RPMI8226 (cell line): ENCODE measurements around the gene CCR4.

Experiments used
- DNase-seq: peaks from one replicate; pipeline ENCODE4 v3.0.0-alpha.2; 2015

Gene CCR4

DNA sequence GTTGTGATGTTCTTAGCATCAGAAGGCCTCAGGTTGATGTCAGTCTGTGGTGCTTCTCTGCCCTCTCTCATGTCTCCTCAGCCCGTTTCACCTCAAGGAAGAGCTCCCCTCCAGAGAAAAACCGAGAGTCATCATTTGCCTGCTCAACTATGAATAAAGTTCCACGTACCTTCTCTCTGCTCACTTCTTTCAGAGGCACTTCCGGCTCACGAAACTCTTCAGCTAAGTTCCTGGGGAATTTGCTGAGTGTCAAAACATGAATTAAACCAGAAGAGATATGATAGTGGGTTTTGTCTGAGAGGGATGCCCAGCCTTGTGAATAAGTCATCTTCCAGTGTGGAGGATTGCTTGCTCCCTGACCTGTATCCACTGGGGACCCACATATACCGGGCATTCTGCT lies 37.7 kb downstream of the CCR4 start:
- no peak for DNase-seq

DNA sequence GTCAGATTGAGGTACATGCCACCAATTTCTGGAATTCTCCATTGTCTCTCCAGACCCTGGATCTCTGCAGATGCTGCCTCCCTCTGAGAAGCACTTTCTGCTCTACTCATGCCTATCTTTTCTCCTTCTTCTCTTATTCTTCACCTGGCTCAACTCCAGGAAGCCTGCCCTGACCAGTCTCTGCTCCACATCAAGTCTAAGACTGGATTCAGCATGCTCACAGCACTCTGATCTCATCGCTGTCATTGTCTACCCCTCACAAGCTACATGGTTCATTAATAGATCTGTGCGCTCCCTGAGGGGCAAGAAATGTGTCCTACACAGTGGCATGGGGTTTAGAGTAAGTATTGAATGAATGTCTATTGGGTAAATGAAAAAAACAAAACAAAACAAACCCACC lies 38.7 kb downstream of the CCR4 start:
- no peak for DNase-seq

DNA sequence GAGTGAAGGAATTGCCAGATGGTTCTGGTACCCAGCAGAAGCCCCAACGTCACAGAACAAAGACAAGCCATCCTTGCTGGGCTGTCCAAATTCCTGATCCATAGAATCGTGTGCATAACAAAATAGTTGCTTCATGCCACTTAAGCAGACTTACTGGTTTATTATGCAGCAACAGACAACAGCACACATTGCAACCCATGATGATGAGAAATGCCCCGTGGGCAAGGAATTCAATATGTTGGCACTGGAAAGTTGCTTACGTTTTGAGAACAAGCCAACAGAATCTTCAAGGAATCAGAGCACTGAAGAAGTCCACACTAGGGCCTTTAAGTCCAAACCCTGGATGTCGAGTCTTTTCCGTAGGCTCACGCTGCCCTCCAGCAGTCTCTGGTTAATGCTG lies 40.3 kb downstream of the CCR4 start:
- no peak for DNase-seq

DNA sequence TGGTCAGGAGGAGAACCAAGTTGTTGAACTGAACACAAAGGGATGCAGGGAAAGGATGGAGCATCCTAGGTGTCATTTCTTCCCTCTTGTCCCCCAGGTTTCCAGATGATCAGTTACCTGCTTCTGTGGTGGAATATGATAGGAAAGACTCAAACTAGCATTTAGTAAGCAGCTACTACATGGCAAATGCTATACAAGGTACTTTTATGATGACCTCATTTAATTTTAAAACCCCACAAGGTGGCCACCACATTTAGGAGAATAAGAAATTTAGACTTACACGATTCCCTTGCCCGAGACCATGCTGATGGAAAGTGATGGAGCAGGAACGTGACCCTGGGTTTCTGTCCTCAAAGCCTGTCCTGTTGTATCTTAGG lies 40.9 kb downstream of the CCR4 start:
- no peak for DNase-seq

DNA sequence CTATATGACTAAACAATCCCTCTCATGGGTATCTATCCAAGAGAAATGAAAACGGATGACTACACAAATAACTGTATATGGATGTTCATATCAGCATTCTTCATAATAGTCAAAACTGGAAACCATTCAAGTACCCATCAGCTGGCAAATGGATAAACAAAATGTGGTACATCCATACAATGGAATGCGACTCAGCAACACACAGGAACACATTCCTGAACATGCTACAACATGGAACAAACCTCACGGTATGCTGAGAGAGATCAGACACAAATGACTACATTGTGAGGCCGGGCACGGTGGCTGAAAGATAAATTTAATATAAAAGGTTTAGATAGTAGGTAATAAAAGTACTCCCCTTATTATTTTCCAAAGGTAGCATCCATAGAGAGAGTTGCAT lies 42.6 kb downstream of the CCR4 start:
- DNase-seq, result no peak

DNA sequence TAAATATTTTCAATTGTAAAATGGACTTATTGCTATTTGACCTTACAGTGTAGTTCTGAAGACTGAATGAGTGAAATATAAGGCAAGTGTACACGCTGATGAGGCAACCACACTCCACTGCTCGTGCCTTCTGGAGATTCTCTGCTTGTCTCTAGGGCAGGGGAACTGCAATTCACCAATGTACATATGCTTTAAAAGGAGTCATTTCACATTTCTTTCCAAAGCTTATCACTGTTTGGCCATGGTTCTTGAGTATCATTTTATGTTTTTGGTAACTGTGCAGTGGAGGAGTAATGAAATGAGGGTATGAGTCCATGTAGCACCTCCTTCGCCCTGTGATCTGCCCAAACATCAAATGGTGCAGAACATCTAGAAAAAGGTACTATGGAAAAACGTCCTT lies 43.7 kb downstream of the CCR4 start:
- no peak for DNase-seq

DNA sequence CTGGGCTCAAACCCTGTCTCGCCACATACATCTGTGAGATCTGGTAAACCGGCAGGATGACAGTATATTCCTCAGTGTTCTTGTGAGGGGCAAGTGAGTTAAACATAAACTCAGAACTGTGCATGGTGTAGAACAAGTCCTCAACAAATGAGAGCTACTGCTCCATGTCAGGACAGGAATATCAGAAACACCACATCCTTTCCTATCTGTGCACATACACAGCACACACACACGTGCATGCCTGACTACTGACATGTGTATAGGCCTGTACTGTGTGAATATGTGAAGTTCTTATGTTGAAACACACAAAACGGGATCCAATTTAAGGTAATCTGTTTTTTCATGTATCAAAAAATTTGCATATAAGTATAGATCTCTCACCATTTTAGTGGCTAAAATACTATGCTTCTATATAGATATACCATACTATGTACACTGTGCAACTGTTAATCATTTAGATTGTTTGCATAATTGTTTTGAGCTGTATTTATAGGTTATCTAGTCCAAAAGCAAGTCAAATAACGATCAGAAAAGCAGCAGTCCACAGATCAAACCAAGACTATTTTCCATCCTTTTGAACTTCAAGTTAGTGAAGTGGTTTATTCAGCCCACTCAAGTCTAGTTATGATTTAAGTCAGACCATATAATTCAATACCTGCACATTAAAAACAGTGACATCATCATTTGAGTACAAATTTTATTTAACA lies 44.8 kb downstream of the CCR4 start:
- DNase-seq, result no peak

DNA sequence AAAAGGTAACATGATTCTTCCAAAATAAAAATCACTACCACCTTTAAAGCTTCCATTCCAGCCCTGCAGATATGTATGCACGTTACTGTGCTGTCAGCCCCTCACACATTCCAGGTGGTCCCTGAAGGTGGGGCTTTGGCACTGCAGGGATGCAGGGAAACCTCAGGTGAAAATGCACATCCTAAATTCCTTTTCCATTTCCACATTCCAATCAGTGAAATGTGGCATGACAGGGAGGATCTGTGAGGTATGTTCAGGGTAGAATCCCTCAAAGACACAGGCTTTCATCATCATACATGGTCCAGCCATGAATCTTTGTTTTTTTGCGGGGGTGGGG lies 45.3 kb downstream of the CCR4 start:
- no peak for DNase-seq

DNA sequence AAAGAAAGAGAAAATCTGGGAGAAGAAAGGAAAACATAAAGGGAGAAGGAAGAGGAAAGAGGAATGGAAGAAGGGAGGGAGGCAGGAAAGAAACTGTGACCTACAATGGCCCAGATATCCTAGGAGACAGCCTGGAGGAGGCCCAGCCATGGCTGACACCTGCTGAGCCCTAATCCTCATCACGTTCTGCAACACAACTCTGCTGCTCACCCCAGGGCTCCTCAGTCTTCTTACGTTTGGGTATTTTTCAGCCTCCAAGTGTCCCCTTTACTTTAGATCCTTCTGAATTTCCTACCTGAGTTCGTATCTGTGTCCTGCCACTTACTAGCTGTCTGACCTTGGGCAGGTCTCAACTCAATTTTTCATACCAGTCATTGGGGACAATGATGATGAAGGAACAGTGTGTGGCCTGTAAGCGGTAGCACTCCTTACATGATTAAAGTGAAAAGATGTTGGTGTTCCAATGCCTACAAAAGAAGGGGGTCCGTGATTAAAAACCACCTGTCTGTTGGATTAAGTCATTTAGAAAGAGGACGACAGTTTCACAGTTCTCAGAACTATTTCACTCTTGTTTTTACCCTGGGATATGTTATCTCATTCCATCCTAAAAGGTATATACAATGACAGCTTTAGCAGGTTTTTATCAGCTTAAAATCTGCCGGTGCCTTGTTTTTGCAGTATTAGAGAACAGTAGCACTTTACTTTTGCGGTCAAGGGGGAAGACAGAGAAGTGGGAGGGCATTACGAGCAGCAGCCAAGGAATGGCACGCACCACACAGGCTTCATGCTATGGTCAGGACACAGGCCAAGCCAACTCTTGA lies 47.4 kb downstream of the CCR4 start:
- no peak for DNase-seq

DNA sequence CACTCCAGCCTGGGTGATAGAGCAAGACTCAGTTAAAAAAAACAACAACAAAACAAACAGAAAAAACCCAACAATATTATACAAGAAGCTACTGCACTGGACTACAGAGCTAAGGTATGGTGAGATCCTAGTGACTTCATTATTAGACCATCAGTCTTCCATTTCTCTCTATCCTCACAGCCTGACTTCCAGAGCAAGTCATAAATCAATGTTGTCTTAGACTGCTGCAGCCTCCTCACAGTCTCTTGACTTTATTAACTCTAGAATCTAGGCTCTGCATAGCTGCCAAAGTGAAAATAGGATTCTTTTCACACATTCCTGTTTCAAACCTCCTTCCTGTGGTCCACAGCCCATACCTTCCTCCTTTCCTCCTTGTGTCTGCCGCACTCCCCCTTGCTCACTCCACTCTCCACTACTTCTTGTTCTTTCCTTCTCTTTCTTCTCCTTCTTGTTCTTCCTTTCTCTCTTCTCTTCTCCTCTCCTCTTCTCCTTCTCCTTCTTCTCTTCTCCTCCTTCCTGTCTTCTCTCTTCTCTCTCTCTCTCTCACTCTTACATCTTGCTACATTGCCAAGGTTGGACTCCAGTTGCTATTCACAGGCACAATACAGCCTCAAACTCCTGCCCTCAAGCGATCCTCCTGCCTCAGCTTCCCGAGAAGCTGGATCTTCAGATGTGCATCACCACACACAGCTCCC lies 49.4 kb downstream of the CCR4 start:
- no peak for DNase-seq

DNA sequence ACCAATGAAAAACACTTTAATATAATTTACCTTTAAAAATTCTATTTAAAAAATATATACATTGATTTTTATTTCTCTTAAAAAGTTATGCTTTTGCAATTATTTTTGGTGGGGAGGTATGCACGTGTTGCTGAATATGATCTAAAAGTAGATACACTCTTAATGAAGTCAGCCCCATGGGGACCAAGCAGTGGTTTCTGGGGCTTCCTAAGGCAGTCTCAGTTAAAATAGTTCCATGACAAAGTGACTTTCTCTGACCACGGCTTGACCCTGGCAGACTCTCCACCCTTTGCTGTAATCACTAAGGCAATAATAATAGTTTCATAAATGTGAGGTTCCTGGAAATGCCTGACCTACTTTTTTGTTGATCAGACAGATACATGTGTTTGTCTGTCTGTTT lies 50.4 kb downstream of the CCR4 start:
- DNase-seq, result no peak

DNA sequence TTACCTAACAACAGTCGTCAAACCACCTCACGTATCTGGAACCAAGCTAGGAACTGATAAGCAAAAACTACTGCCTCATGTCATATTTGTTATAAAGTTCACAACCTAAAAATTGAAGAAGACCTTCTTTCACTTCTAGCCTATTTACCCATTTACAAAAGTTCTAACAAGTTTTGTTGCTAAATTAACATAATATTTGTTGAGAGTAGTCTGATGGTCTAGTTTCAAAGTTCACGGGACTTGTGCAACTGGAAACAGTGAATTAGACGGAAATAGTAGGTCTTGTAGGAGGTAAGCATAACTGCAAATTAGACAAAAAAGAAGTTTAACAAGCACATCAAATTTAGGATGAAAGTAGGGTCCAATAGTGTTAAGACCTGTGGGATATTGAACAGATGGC lies 51.9 kb downstream of the CCR4 start:
- no peak for DNase-seq

DNA sequence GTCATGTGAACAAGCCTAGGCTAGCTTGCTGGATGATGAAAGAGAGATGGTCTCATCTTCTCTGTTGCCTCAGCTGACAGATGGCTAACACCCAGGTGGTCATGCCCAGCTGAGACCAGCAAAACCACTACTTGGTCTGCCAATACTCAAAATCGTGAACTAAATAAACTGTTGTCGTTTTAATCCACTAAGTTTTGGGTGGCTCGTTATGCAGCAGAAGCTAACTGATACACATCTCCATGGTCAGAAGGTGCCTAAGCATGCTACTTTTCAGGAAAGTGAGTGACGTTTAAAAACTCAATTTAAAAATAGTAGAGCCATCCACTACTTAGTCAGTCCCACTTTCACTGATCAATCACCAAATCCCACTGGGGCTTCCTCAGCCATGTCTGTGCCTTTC lies 52.8 kb downstream of the CCR4 start:
- no peak for DNase-seq

DNA sequence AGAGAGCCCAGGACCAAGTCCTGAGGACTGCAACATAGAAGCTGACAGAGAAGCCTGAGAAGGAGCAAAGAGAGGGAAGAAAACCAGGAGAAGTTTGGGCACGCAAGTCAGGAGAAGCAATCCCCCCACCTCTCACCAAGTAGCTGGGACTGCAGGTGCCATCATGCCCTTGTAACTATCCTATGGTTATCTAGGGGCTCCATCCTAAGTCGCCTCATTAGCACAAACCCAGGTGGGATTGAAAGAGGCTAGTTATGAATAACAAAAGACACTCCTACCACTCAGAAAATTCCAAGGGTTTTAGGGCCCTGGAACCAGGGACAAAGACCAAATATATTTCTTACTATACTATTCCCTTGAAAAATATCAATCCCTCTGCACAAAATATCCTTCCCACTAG lies 53.5 kb downstream of the CCR4 start:
- no peak for DNase-seq
